ENCODE results near the gene IKZF2. TPM values are rescaled to one million over a fixed set of nuclear protein-coding genes. Genes with fewer than 3 reads are reported as not detected.

Gene IKZF2
- polyA plus RNA-seq, 2 of the 4 experiments (the other 2 are of a cell fraction) = 0.17 to 0.44 TPM

DNA sequence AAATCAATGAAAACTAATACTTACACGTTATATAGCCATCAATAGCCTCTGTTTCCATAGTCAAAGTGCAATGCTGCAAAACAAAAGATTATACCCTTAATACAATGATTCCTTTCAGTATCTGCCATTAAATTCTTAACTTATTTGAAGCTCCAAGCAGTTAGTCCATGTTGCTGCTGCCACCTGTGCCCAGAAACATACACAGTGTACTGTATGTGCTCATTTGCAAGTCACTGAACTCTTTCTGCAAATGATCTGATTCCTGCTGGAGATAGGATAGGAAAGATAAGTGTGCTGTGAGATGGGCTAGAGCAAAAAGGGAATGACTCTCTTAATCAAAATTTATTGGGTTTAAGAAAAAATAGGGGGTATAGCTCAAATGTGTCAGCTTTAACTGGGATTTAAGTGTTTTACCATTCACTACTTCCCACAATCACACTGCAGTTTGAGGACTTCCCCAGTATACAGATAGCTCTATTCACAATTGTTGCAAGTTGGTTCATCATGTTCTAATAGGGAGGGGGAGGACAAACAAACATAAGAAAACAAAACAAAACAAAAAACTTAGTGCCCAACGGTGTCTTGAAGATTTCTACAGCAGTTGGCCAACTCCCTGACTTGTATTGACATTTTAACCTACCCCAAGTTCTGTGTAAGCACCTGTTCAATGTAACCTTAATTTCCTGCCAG is 2.7 kb downstream of the IKZF2 start:
- TF ChIP-seq, protein P1, sequence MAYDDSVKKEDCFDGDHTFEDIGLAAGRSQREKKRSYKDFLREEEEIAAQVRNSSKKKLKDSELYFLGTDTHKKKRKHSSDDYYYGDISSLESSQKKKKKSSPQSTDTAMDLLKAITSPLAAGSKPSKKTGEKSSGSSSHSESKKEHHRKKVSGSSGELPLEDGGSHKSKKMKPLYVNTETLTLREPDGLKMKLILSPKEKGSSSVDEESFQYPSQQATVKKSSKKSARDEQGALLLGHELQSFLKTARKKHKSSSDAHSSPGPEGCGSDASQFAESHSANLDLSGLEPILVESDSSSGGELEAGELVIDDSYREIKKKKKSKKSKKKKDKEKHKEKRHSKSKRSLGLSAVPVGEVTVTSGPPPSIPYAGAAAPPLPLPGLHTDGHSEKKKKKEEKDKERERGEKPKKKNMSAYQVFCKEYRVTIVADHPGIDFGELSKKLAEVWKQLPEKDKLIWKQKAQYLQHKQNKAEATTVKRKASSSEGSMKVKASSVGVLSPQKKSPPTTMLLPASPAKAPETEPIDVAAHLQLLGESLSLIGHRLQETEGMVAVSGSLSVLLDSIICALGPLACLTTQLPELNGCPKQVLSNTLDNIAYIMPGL (CRISPR knock-in tag; IDR thresholded peaks at IDR 0.05; ENCODE audit: borderline replicate concordance) = no peak
- TF ChIP-seq HDAC2 (IDR thresholded peaks at IDR 0.05) (no peak), MAFK (IDR thresholded peaks at IDR 0.05; ENCODE audit: partially characterized antibody) (no peak), RFX5 (IDR thresholded peaks at IDR 0.05) (no peak), RCOR1 (IDR thresholded peaks at IDR 0.05; ENCODE audit: low read depth, low read length) (no peak), NPAS2 (CRISPR knock-in tag; IDR thresholded peaks at IDR 0.05; ENCODE audit: borderline replicate concordance) (no peak), SREBF2 (IDR thresholded peaks at IDR 0.05) (no peak), HOXB13 (CRISPR knock-in tag; IDR thresholded peaks at IDR 0.05; ENCODE audit: low read depth) (no peak)
- TF ChIP-seq, protein P2, sequence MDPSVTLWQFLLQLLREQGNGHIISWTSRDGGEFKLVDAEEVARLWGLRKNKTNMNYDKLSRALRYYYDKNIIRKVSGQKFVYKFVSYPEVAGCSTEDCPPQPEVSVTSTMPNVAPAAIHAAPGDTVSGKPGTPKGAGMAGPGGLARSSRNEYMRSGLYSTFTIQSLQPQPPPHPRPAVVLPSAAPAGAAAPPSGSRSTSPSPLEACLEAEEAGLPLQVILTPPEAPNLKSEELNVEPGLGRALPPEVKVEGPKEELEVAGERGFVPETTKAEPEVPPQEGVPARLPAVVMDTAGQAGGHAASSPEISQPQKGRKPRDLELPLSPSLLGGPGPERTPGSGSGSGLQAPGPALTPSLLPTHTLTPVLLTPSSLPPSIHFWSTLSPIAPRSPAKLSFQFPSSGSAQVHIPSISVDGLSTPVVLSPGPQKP (IDR thresholded peaks at IDR 0.05; ENCODE audit: low read depth, low read length) = no peak
- TF ChIP-seq, protein P3, sequence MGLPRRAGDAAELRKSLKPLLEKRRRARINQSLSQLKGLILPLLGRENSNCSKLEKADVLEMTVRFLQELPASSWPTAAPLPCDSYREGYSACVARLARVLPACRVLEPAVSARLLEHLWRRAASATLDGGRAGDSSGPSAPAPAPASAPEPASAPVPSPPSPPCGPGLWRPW (IDR thresholded peaks at IDR 0.05) = no peak
- H3K9me3 ChIP-seq = no peaks in the 10 kb centered on the region
- WGBS (ENCODE audit: missing lambda C conversion rate) = 10% methylated on average over 2 of the region's 2 CpGs
- ChIA-PET CTCF (no interaction called here), POLR2A (no interaction called here)
- no peak overlapping the region for H3K27ac ChIP-seq
- H3K4me2 ChIP-seq = no peak overlapping the region
- no peak overlapping the region for H3K4me3 ChIP-seq
- DNase-seq (ENCODE audit: low read depth in 1 of 2, low spot score in 1 of 2) (no peak), FAIRE-seq (no peak), ATAC-seq (no peak)
- peaks cover 12% of the 10 kb centered on the region; the same call in 2 of the 3 replicates for H3K4me1 ChIP-seq

DNA sequence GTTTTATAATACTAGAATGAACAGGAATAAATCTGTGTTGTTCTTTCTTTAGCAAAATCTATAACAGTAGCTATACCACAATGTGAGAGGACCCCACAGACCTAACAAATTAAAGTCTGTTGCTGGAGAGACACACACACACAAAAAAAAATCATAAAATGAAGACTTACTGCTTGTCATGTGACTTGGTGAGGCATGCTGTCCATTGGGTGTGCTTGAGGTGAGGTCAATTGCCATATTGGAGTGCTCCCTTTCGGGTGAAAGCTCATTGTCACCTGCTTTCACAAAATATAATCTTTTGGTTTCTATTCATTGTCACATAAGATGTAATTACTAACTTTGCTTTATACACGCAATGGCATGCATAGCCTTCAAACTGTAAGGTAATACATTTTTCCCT is 3.9 kb downstream of the IKZF2 start:
- H3K4me3 ChIP-seq = no peak overlapping the region
- H3K9me3 ChIP-seq = no peaks in the 10 kb centered on the region
- no peak for DNase-seq (ENCODE audit: low read depth in 1 of 2, low spot score in 1 of 2)
- no peak overlapping the region for H3K4me2 ChIP-seq
- ChIA-PET CTCF (interaction anchor here (0.6 to 0.7 kb wide), 2 partner anchors 9 to 718 kb away, joined by 3 to 4 read pairs; no protein-coding TSS in a partner anchor), POLR2A (no interaction called here)
- no peak for TF ChIP-seq EHMT2 (IDR thresholded peaks at IDR 0.05; ENCODE audit: low read depth)
- TF ChIP-seq, protein P4, sequence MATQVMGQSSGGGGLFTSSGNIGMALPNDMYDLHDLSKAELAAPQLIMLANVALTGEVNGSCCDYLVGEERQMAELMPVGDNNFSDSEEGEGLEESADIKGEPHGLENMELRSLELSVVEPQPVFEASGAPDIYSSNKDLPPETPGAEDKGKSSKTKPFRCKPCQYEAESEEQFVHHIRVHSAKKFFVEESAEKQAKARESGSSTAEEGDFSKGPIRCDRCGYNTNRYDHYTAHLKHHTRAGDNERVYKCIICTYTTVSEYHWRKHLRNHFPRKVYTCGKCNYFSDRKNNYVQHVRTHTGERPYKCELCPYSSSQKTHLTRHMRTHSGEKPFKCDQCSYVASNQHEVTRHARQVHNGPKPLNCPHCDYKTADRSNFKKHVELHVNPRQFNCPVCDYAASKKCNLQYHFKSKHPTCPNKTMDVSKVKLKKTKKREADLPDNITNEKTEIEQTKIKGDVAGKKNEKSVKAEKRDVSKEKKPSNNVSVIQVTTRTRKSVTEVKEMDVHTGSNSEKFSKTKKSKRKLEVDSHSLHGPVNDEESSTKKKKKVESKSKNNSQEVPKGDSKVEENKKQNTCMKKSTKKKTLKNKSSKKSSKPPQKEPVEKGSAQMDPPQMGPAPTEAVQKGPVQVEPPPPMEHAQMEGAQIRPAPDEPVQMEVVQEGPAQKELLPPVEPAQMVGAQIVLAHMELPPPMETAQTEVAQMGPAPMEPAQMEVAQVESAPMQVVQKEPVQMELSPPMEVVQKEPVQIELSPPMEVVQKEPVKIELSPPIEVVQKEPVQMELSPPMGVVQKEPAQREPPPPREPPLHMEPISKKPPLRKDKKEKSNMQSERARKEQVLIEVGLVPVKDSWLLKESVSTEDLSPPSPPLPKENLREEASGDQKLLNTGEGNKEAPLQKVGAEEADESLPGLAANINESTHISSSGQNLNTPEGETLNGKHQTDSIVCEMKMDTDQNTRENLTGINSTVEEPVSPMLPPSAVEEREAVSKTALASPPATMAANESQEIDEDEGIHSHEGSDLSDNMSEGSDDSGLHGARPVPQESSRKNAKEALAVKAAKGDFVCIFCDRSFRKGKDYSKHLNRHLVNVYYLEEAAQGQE (IDR thresholded peaks at IDR 0.05) = no peak
- TF ChIP-seq RARB (CRISPR knock-in tag; IDR thresholded peaks at IDR 0.05) = no peak
- no peak for TF ChIP-seq BHLHE40 (IDR thresholded peaks at IDR 0.05; ENCODE audit: low read depth, low read length)
- TF ChIP-seq, protein P5, sequence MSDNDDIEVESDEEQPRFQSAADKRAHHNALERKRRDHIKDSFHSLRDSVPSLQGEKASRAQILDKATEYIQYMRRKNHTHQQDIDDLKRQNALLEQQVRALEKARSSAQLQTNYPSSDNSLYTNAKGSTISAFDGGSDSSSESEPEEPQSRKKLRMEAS (IDR thresholded peaks at IDR 0.05) = no peak
- TF ChIP-seq, protein P3 (IDR thresholded peaks at IDR 0.05) = no peak
- TF ChIP-seq RAD21 (conservative IDR thresholded peaks at IDR 0.05 in 1 of 2, IDR thresholded peaks at IDR 0.05 in 1 of 2) = no peak
- TF ChIP-seq ZSCAN20 (CRISPR knock-in tag; IDR thresholded peaks at IDR 0.05) = no peak
- no peak for TF ChIP-seq ZC3H11A (IDR thresholded peaks at IDR 0.05)
- TF ChIP-seq MAZ (IDR thresholded peaks at IDR 0.05; ENCODE audit: borderline replicate concordance, low read depth, low read length) = no peak
- no peak for TF ChIP-seq JUNB (IDR thresholded peaks at IDR 0.05)
- TF ChIP-seq, protein P1 (CRISPR knock-in tag; IDR thresholded peaks at IDR 0.05; ENCODE audit: borderline replicate concordance) = no peak
- FAIRE-seq = no peak
- no peak overlapping the region for H3K27ac ChIP-seq
- peaks cover 12% of the 10 kb centered on the region; the same call in 2 of the 3 replicates for H3K4me1 ChIP-seq
- 53% methylated on average over 2 of the region's 2 CpGs for WGBS (ENCODE audit: missing lambda C conversion rate)
- ATAC-seq = no peak
